GM18870 (cell line): ENCODE results near the gene FAIM2.

Experiments used
- ATAC-seq: cut with Tn5 transposase; IDR thresholded peaks from one replicate; pipeline ENCODE4 v1.9.1; 2021; ENCODE audit warnings: moderate library complexity; ENCODE audit not compliant: unreplicated experiment

Gene FAIM2

DNA sequence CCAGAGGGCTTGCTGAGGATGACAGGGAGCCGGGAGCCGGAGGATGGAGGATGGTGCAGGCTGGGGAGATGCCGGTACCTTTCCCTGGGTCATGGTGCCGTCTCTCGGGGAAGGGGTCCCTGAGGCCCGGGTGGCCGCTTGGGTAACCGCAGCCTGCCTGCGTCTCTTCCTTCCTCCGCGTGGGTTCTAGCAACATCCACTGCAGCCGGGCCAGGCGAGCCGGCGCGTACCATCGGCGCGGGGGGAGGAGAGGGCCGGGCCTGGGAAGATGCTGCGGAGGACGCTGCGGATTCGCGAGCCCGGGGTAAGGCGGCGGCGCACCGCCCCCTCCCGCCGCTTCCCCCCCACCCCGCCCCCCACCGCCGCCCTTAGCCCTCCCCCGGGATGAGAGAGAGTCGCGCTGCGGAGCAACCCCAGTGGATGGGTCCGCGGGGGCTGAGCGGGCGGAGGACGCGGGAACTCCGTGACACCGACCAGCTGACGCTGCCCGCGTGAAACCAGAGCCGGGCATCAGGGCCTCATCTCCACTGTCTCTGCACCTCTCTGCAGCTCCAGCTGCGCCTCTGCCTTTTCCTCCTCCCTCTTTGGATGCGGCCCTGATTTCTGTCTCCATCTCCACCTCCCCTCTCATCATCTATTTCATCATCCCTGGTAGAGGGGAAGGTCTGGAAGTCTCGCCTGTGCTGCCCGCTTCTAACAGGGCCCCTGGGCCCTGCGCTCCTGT, at the start of gene FAIM2:
Gene FAIM2 (minus strand): TSS at position 201 of the 724 bp plus-strand sequence. CDS start 108 bp downstream, at position 93.
- no peak for ATAC-seq

GRCh38 chr12:49953151-49953550, 49.5 kb upstream of the FAIM2 start:
- ATAC-seq: no peak

GRCh38 chr12:49952391-49953055, 48.8 kb upstream of the FAIM2 start:
- ATAC-seq: no peak

GRCh38 chr12:49951411-49952240, 47.9 kb upstream of the FAIM2 start:
- no peak for ATAC-seq

DNA sequence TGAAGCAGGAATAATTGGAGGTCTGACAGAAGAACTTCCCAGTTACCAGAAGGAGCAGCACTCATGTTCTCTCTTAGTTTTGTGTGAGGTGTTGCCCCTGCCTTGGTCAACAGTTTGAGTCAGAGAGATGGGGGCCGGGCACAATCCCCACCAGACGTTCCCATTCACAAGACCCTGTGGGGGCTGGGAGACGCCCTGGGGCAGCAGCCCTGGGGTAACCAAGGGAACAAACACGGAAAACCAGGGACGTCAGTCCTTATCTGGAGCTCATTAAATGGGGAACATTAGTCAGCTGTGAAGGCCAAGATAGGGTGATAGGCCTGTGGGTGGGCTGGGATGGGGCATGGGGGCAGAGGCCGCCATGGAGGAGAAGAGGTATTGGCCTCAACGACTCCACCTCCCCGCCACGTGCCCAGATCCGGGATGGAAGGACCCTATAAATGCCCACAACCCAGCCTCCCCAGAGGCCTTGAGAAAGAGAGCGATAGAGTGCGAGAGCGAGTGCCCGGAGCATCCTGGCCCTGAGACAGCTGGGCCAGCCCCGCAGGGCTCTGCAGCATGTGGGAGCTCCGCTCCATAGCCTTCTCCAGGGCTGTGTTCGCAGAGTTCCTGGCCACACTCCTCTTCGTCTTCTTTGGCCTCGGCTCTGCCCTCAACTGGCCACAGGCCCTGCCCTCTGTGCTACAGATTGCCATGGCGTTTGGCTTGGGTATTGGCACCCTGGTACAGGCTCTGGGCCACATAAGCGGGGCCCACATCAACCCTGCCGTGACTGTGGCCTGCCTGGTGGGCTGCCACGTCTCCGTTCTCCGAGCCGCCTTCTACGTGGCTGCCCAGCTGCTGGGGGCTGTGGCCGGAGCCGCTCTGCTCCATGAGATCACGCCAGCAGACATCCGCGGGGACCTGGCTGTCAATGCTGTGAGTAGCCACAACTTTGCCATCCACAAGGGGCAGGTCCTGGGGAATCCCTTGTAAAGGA, 46.9 kb upstream of the FAIM2 start, which contains the start of gene AQP2:
Gene AQP2 (plus strand): TSS at position 465 of the 979 bp plus-strand sequence. CDS start 94 bp downstream, at position 559.
- no peak for ATAC-seq

GRCh38 chr12:49949866-49950265, 46.2 kb upstream of the FAIM2 start:
- ATAC-seq: no peak

DNA sequence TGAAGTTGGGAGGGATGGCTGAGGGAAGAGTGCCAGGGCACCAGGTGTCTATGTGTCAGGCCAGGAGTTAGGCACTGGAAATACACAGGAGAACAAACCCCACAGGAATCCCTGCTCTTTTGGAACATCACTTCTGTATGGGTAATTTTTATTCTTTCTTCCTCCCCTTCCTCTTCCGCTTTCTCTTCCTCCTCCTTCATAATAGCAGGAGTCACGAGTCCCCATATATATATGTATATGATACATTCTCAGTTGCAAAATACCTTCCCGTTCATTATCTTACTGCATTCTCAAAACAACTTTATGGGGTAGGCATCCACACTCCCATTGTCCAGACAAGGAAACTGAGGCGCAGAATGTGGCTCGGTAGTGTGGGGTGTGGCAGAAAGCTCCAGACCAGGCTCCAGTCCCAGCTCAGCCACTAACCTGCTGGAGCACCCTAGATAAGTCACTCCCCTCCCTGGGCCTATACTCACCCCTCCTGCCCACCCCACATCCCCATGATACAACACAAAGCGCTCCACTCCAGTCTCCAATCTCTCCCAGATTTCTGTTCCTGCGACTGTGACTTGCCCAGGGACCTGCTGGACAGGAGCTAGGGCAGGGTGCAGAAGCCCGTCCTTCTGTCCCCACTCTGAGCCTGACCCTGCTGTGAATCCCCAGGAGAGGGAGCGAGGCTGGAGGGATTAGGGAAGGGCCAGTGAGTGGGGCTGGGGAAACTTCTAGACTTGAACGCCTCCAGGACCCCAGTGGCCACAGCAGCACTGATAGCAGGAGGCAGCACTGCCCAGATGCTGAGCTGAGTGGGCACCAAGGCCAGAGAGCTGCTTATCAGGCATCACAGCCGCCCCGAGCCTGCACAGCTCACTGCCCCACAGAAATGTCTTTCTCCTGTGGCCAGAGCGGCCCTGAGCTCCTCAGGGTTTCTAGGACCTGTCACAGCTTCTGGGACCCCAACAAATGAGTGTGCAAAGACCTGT, 45.5 kb upstream of the FAIM2 start:
- no peak for ATAC-seq

GRCh38 chr12:49947593-49948226, 44.0 kb upstream of the FAIM2 start:
- ATAC-seq: no peak

- no peak for ATAC-seq
These were observed 42.8 kb upstream of the FAIM2 start for GRCh38 chr12:49946497-49946896.

DNA sequence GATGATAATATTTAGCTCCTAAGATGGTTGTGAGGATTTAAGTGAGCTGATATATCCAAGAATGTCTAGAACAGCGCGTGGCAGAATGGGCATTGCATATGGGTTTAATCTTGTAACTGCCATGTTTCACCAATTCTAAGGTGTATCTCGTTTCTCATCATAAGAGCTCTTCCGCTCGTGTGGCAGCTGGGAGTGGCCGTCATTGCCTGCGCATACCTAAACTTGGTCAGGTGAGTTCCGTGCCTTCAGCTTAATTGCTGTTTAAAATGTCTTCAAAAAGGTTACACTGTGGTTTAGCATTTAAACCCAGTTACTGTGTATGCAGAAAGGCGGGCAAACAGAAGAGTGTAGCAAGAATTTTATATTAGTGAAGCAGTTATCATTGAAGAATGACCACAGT, 42.4 kb upstream of the FAIM2 start:
- ATAC-seq: no peak

DNA sequence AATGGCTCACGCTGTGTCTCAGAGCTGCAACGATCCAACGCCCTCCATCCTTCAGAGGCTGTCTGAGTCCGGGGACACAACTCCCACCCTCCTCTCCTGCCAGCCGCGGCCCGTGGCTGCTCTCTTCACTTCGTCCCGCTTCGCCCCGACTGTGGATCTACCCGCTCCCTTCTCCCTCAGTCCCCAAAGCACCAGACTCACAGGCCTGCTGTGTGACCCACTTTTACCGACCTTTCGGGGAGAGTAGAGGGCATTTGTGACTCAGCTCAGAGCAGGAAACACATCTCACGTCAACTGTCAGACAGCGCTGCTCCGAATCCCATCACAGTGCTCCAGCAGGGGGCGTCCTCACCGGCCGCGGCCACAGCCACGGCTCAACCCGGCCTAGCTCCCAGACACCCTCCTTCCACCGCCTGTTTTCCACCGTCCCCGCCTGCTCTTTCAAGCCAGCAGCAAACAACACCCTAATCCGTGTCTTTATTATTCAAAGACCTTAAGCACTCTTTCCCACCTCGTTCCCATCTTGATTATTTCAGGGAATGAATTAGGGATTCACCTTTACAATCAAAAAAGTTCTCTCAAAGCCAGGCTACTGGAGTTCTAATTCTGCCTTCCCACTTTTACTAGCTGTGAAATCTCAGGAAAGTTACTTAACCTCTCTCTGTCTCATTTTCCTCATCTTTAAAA, 41.8 kb upstream of the FAIM2 start:
- ATAC-seq: peak; percentile 58

- ATAC-seq: no peak
These were observed 41.0 kb upstream of the FAIM2 start for GRCh38 chr12:49944718-49945117.

GRCh38 chr12:49944046-49944445, 40.3 kb upstream of the FAIM2 start:
- no peak for ATAC-seq

DNA sequence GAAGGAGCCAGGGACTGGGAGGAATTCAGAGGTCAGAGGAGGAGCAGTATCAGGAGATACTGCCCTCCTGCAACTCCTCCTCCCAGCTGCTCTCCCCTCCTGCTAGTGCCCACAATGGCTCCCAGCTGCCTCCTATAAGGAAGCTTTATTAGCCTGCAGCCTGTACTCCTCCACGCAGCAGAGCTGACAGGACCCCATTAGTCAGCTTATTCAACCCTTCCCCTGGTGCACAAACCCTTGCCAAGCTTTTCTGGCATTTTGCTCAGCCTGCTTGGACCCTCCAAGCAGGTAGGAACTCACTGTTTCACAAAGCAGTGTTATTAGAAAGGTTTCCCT, 39.9 kb upstream of the FAIM2 start:
- no peak for ATAC-seq

DNA sequence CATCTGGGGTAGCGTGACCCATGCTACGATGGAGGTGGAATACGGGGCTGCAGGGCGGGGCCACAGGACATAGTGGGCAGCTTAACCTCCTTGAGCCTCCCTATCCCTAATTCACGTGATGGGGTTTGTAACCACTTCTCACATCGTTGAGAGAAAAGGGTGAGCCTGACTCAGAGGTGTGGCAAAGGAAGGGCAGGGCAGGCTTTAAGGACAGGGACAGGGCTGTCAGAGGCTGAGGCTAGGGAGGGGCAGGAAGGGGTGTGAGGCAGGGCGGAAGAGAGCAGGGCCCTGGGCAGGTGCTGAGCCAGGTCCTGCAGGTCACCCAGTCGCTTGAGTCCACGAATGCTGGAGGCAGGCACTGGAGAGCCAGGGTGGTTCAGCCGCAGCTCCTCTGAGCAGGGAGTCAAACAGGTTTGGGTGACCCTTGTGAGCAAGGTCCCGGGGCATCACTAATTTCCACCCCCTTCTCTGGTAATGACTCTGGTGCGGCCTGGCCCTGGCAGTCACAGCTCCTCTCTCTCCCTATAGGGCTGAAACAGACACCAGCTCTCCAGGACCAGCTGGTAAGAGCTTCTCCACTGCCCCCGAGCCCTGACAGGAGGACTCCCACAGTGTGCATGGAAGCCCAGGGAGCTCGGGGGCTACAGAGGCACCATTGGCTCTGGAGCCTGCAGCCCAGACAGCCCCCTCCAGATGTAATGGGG, 39.4 kb upstream of the FAIM2 start:
- ATAC-seq: no peak

GRCh38 chr12:49942512-49942893, 38.8 kb upstream of the FAIM2 start:
- no peak for ATAC-seq
